Measurements from ENCODE around the gene PFDN1. TPM values are rescaled to one million over a fixed set of nuclear protein-coding genes. Genes with fewer than 3 reads are reported as not detected.

PFDN1 gene
- total and polyA plus RNA-seq, 9 of the 15 experiments (the other 6 are each of a cell fraction or from before 2014, with no cell fraction given) = 45.5 to 215 (median 78.0) TPM

- no peak for TF ChIP-seq RERE (CRISPR knock-in tag; IDR thresholded peaks at IDR 0.05; ENCODE audit: borderline replicate concordance)
- TF ChIP-seq ZNF274 (IDR thresholded peaks at IDR 0.05; ENCODE audit: borderline replicate concordance, low read depth, low read length) = no peak
- no peak for TF ChIP-seq ZNF444 (CRISPR knock-in tag; IDR thresholded peaks at IDR 0.05)
- no peak for TF ChIP-seq HSF4 (CRISPR knock-in tag; IDR thresholded peaks at IDR 0.05; ENCODE audit: borderline replicate concordance)
Observed at GRCh38 chr5:140242890-140243585, 59.9 kb downstream of the PFDN1 start (continued).

Data from K562 (cell line).